Activated CD4-positive, alpha-beta memory T cell treated with anti-CD3 and anti-CD28 coated beads, Interleukin-2, amount 10 ng/mL, durations not matched to agents 7 days and 5 days (primary cell): ENCODE data around the gene RHNO1. TPM values are rescaled to one million over a fixed set of nuclear protein-coding genes. Genes with fewer than 3 reads are reported as not detected.

Experiments
- CTCF ChIA-PET: fragments of 350-600 bp; sonication (Branson Sonifier 250); formaldehyde crosslinking; loops from one replicate; lab custom pipeline; 2021; ENCODE audit warnings: antibody characterized with exemption, inconsistent platforms; lab: Charles Lee
- POLR2A ChIA-PET: fragments of 350-600 bp; sonication (Branson Sonifier 250); formaldehyde crosslinking; loops from one replicate; lab custom pipeline; 2021; ENCODE audit warnings: antibody characterized with exemption; lab: Charles Lee
- DNase-seq: peaks from one replicate; pipeline ENCODE4 v3.0.0-alpha.2; 2020
- H3K27ac Mint-ChIP-seq: one replicate; pipeline ENCODE4 v1.8.0; 2021; ENCODE audit warnings: mild to moderate bottlenecking, mixed read lengths
- H3K27me3 Mint-ChIP-seq: one replicate; pipeline ENCODE4 v1.8.0; 2021; ENCODE audit warnings: mixed read lengths
- H3K36me3 Mint-ChIP-seq: one replicate; pipeline ENCODE4 v1.8.0; 2021; ENCODE audit warnings: low read depth, mixed read lengths
- H3K4me1 Mint-ChIP-seq: one replicate; pipeline ENCODE4 v1.8.0; 2021; ENCODE audit warnings: mixed read lengths
- H3K4me3 Mint-ChIP-seq: one replicate; pipeline ENCODE4 v1.8.0; 2021; ENCODE audit warnings: mild to moderate bottlenecking, mixed read lengths
- H3K9me3 Mint-ChIP-seq: one replicate; pipeline ENCODE4 v1.8.0; 2021; ENCODE audit warnings: mixed read lengths
- total RNA-seq, 2 experiments: library from RNA; stranded (reverse); gene quantifications; one replicate each; pipeline ENCODE4 v1.2.3, GENCODE V29; 2021

Gene RHNO1
- total RNA-seq, 2 experiments from 2014 or later = 65.3 to 70.6 TPM

- H3K4me1 Mint-ChIP-seq = no peaks in the 10 kb centered on the region
- H3K27me3 Mint-ChIP-seq = no peaks in the 10 kb centered on the region
- DNase-seq = no peak
- H3K27ac Mint-ChIP-seq = no peak overlapping the region
- ChIA-PET CTCF (interaction anchor here (1.7 kb wide), 1 partner anchor 9 kb away, joined by 7 read pairs; no protein-coding TSS in a partner anchor), POLR2A (interaction anchor here (1.2 to 1.5 kb wide), 2 partner anchors 11 to 197 kb away, joined by 4 read pairs; partner anchors contain the start of gene TEX52)
- H3K36me3 Mint-ChIP-seq = peaks cover 2% of the 10 kb centered on the region
- no peaks in the 10 kb centered on the region for H3K9me3 Mint-ChIP-seq
- H3K4me3 Mint-ChIP-seq = no peak overlapping the region
Observed at GRCh38 chr12:2845280-2845679, 31.7 kb upstream of the RHNO1 start.

DNA sequence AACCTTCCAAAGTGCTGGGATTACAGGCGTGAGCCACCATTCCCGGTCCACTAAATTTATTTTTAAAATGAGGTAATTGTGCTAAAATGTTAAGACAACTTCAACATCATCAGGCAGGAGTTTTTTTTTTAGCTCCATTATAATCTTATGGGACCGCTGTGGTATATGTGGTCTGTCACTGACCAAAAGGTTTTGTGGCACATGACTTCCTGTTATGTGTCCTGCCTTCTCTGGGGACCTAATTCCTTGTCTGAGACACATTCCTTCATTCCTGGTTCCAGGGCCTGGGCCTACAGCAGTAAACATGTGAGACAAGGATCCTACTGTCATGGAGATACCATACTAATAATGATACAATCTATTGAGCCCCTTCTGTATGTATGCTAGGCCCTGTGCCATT, 25.1 kb upstream of the RHNO1 start:
- Mint-ChIP-seq H3K27me3 (no peaks in the 10 kb centered on the region), H3K4me3 (no peak overlapping the region), H3K4me1 (no peaks in the 10 kb centered on the region), H3K9me3 (no peaks in the 10 kb centered on the region), H3K36me3 (peaks cover 2% of the 10 kb centered on the region), H3K27ac (no peak overlapping the region)
- CTCF ChIA-PET = interaction anchor here (1.1 to 1.4 kb wide), 2 partner anchors 92 to 190 kb away, joined by 3 read pairs; no protein-coding TSS in a partner anchor
- DNase-seq = no peak
- POLR2A ChIA-PET = interaction anchor here (1.2 kb wide), 1 partner anchor 25 kb away, joined by 3 read pairs; the partner anchor contains the start of genes FOXM1 and RHNO1

DNA sequence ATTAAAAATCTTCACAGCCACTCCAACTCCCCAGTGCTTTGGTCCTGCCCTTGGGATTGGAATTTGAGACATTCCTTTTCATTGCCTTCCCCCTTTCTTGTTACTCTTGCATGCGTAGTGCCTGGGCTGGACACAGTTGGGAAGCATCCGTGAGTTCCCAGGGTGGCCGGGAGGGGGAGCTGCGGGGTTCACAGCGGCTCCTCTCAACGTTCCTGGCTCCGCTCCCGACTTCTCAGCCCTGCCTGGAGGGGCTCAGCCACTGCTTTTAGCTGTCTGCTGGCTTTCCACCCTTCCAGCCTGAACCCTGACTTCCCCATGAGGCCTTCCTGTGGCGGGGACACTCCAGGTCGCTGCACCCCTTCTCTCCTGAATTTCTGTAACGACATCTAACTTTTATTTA, 23.4 kb upstream of the RHNO1 start:
- peak; percentile 52 for DNase-seq
- Mint-ChIP-seq H3K4me3 (no peak overlapping the region), H3K9me3 (no peaks in the 10 kb centered on the region), H3K27me3 (no peaks in the 10 kb centered on the region), H3K27ac (no peak overlapping the region), H3K4me1 (no peaks in the 10 kb centered on the region), H3K36me3 (peaks cover 9% of the 10 kb centered on the region)
- ChIA-PET CTCF (interaction anchor here (0.5 to 2.1 kb wide), 11 partner anchors 8 to 188 kb away, joined by 3 to 14 read pairs (median 4); no protein-coding TSS in a partner anchor), POLR2A (interaction anchor here (1.7 to 1.8 kb wide), 2 partner anchors 11 to 23 kb away, joined by 6 to 9 read pairs; partner anchors contain the start of genes FOXM1 and RHNO1)

DNA sequence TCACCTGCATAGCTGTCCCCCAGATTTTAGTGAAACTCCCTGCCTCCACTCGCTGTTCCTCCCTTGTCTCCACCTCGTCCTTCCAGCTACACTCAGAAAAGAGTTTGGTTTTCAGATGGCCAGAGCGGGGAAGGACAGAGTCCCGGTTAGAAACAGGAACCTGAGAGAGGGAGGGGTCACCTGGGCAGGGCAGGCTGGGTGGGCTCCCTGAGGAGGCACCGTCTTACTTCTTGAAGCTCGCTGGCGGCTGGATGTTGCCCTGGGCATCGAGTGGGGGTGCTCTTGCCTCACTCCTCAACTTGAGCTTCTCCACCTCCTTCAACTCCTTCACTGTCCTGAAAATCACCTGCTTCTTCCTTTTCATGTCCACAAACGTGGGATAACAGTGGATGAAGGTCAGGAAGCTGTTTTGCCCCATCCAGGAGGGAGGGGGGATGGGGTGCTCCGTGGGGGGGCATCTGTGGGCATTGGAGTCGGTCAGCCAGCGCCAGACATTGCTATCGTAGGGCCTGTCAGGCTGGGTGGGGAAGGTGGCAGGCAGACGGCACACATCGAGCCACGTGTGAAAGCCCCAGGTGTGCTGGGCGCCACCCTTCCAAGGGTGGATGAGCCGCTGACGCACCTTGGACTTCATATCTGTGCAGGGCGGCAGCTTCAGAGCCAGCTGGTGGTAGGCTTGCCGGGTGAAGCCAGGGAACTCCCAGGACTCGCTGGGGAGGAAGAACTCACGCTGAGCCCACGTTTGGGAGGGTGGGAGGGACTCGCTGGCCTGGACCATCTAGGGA, 22.2 kb upstream of the RHNO1 start:
- ChIA-PET POLR2A (interaction anchor here (1.2 to 1.8 kb wide), 3 partner anchors 10 to 22 kb away, joined by 3 to 9 read pairs (median 6); partner anchors contain the start of genes FOXM1 and RHNO1), CTCF (interaction anchor here (0.6 to 2.1 kb wide), 10 partner anchors 8 to 187 kb away, joined by 3 to 14 read pairs (median 5); no protein-coding TSS in a partner anchor)
- Mint-ChIP-seq H3K27ac (no peak overlapping the region), H3K4me1 (no peaks in the 10 kb centered on the region), H3K36me3 (peaks cover 19% of the 10 kb centered on the region), H3K27me3 (no peaks in the 10 kb centered on the region), H3K9me3 (no peaks in the 10 kb centered on the region), H3K4me3 (no peak overlapping the region)
- no peak for DNase-seq

- no peaks in the 10 kb centered on the region for H3K4me1 Mint-ChIP-seq
- ChIA-PET POLR2A (interaction anchor here (1.3 kb wide), 1 partner anchor 9 kb away, joined by 3 read pairs; no protein-coding TSS in a partner anchor), CTCF (no interaction called here)
- H3K36me3 Mint-ChIP-seq = peaks cover 25% of the 10 kb centered on the region
- H3K27me3 Mint-ChIP-seq = no peaks in the 10 kb centered on the region
- H3K4me3 Mint-ChIP-seq = no peak overlapping the region
- H3K27ac Mint-ChIP-seq = no peak overlapping the region
- no peaks in the 10 kb centered on the region for H3K9me3 Mint-ChIP-seq
- no peak for DNase-seq
Observed at GRCh38 chr12:2855546-2855945, 21.5 kb upstream of the RHNO1 start.

DNA sequence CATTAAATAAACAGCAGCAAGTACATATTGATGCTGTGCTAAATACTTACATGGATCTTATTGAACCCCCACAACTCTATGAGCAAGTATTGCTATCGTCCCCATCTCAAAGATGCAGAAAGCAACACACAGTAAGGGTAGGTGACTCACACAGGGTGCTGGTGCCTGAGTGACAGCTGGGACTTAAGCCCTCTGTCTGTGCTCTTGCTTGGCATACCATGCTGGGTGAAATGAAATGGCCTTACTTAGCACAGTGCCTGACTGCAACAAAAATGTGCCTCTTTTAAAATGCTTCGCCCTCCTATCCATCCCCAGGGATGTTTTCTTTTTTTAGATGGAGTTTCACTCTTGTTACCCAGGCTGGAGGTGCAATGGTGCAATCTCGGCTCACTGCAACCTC, 21.0 kb upstream of the RHNO1 start:
- H3K4me1 Mint-ChIP-seq = no peaks in the 10 kb centered on the region
- no peak overlapping the region for H3K27ac Mint-ChIP-seq
- peaks cover 26% of the 10 kb centered on the region for H3K36me3 Mint-ChIP-seq
- no peaks in the 10 kb centered on the region for H3K27me3 Mint-ChIP-seq
- POLR2A ChIA-PET = interaction anchor here (0.9 to 3.0 kb wide), 5 partner anchors 9 to 165 kb away, joined by 3 to 10 read pairs (median 4); partner anchors contain the start of genes FOXM1 and RHNO1
- no peaks in the 10 kb centered on the region for H3K9me3 Mint-ChIP-seq
- CTCF ChIA-PET = no interaction called here
- no peak for DNase-seq
- no peak overlapping the region for H3K4me3 Mint-ChIP-seq

- no peaks in the 10 kb centered on the region for H3K4me1 Mint-ChIP-seq
- ChIA-PET POLR2A (interaction anchor here (0.9 to 3.0 kb wide), 6 partner anchors 8 to 166 kb away, joined by 3 to 10 read pairs (median 4); partner anchors contain the start of genes FOXM1 and RHNO1), CTCF (interaction anchor here (1.5 kb wide), 1 partner anchor 21 kb away, joined by 4 read pairs; no protein-coding TSS in a partner anchor)
- no peaks in the 10 kb centered on the region for H3K9me3 Mint-ChIP-seq
- H3K27ac Mint-ChIP-seq = no peak within 1 kb of the TSS
- DNase-seq = no peak
- no peak within 1 kb of the TSS for H3K4me3 Mint-ChIP-seq
- peaks cover 34% of the 10 kb centered on the region for H3K36me3 Mint-ChIP-seq
- no peaks in the 10 kb centered on the region for H3K27me3 Mint-ChIP-seq
Observed at GRCh38 chr12:2857021-2857431, 20.0 kb upstream of the RHNO1 start, which contains the start of gene TEX52. TEX52 (minus strand) TSS chr12:2857039; CDS start chr12:2857026, 13 bp downstream.

DNA sequence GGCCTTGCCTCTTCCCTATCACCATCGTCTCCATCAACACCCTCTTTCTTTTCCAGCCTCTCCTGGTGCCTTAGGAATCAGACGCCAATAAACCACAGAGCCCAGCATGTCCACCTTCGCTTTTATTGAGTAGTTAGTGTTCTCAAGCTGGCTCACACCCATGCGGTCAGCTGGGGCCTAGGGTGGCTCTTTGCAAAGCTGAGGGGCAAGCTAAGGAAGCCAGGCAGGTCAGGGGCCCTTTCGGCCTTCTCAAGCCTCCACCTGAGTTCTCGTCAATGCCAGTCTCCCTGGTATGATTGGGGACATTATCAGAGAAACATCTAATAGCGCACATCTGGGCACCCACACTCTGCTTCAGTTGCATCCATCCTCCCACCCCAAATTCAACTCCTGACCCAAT, 19.4 kb upstream of the RHNO1 start:
- H3K27ac Mint-ChIP-seq = no peak overlapping the region
- ChIA-PET POLR2A (interaction anchor here (1.0 to 3.0 kb wide), 4 partner anchors 10 to 166 kb away, joined by 3 to 10 read pairs (median 6); partner anchors contain the start of genes FOXM1 and RHNO1), CTCF (interaction anchor here (0.7 to 1.5 kb wide), 2 partner anchors 12 to 21 kb away, joined by 3 to 4 read pairs; no protein-coding TSS in a partner anchor)
- no peaks in the 10 kb centered on the region for H3K9me3 Mint-ChIP-seq
- no peaks in the 10 kb centered on the region for H3K4me1 Mint-ChIP-seq
- H3K4me3 Mint-ChIP-seq = no peak overlapping the region
- no peak for DNase-seq
- H3K27me3 Mint-ChIP-seq = no peaks in the 10 kb centered on the region
- peaks cover 37% of the 10 kb centered on the region for H3K36me3 Mint-ChIP-seq

GRCh38 chr12:2858334-2858733, 18.7 kb upstream of the RHNO1 start:
- ChIA-PET POLR2A (interaction anchor here (3.0 kb wide), 1 partner anchor 19 kb away, joined by 10 read pairs; the partner anchor contains the start of genes FOXM1 and RHNO1), CTCF (interaction anchor here (0.7 to 1.5 kb wide), 3 partner anchors 12 to 20 kb away, joined by 3 to 4 read pairs (median 3); no protein-coding TSS in a partner anchor)
- Mint-ChIP-seq H3K4me3 (no peak overlapping the region), H3K4me1 (no peaks in the 10 kb centered on the region), H3K36me3 (peaks cover 43% of the 10 kb centered on the region), H3K9me3 (no peaks in the 10 kb centered on the region), H3K27me3 (no peaks in the 10 kb centered on the region), H3K27ac (no peak overlapping the region)
- no peak for DNase-seq

GRCh38 chr12:2858944-2859421, 18.0 kb upstream of the RHNO1 start:
- H3K4me3 Mint-ChIP-seq = no peak overlapping the region
- no peaks in the 10 kb centered on the region for H3K4me1 Mint-ChIP-seq
- DNase-seq = no peak
- H3K27ac Mint-ChIP-seq = no peak overlapping the region
- ChIA-PET POLR2A (interaction anchor here (3.0 kb wide), 1 partner anchor 18 kb away, joined by 10 read pairs; the partner anchor contains the start of genes FOXM1 and RHNO1), CTCF (interaction anchor here (0.9 kb wide), 1 partner anchor 13 kb away, joined by 3 read pairs; no protein-coding TSS in a partner anchor)
- H3K27me3 Mint-ChIP-seq = no peaks in the 10 kb centered on the region
- H3K9me3 Mint-ChIP-seq = no peaks in the 10 kb centered on the region
- peaks cover 46% of the 10 kb centered on the region for H3K36me3 Mint-ChIP-seq

DNA sequence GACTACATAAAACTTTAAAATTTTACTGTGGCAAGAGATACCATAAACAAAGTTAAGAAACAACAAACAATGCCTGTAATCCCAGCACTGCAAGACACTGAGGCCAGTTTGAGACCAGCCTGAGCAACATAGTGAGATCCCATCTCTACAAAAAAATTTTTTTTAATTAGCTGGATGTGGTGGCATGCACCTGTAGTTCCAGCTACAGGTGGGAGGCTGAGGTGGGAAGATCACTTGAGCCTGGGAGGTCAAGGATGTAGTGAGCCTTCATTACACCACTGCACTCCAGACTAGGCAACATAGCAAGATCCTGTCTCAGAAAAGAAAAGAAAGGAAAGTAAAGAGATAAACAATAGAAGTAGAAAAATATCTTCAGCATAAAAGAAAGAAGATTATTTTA, 16.9 kb upstream of the RHNO1 start:
- ChIA-PET POLR2A (interaction anchor here (0.7 kb wide), 1 partner anchor 375 kb away, joined by 3 read pairs; no protein-coding TSS in a partner anchor), CTCF (no interaction called here)
- Mint-ChIP-seq H3K36me3 (peaks cover 58% of the 10 kb centered on the region), H3K9me3 (no peaks in the 10 kb centered on the region), H3K4me1 (no peaks in the 10 kb centered on the region), H3K4me3 (no peak overlapping the region), H3K27ac (no peak overlapping the region), H3K27me3 (no peaks in the 10 kb centered on the region)
- no peak for DNase-seq

DNA sequence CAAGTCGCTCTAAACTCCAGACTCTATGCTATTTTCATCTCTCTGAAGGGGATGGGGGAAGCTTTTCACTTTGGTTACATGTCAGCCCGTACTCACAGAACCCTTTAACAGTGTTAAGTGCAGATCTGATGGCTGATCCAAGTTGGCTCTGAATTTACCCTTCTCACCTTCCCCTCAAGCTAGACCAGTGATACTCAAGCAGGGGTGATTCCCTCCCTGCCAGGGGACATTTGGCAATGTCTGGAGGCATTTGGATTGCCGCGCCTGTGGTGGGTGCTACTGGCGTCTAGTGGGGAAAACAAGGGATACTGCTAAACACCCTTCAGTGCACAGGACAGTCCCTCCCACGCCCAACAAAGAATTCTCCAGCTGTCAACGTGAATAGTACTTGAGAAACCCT, 14.1 kb upstream of the RHNO1 start:
- POLR2A ChIA-PET = interaction anchor here (0.5 to 1.9 kb wide), 4 partner anchors 13 to 1171 kb away, joined by 3 to 7 read pairs (median 3); partner anchors contain the start of genes FOXM1 and RHNO1
- Mint-ChIP-seq H3K27ac (no peak overlapping the region), H3K27me3 (no peaks in the 10 kb centered on the region), H3K9me3 (no peaks in the 10 kb centered on the region), H3K4me1 (peaks cover 5% of the 10 kb centered on the region), H3K36me3 (peaks cover 73% of the 10 kb centered on the region), H3K4me3 (no peak overlapping the region)
- no peak for DNase-seq
- CTCF ChIA-PET = interaction anchor here (0.7 to 3.2 kb wide), 2 partner anchors 9 to 49 kb away, joined by 3 to 14 read pairs; no protein-coding TSS in a partner anchor
